Tibial nerve (tissue), 3 donors: ENCODE results near the gene SORCS3.

Source experiments
- CTCF ChIP-seq, 5 experiments: fragments of 200-600 bp in 3 of 5; fragments of 450-650 bp in 2 of 5; sonication (generic) in 3 of 5; IDR thresholded peaks; one replicate each; pipeline ENCODE4 v1.5.1; 2016 to 2019; ENCODE audit warnings: antibody characterized with exemption in 5 of 5, mild to moderate bottlenecking in 3 of 5, moderate library complexity in 2 of 5
- POLR2A ChIP-seq, 2 donors: fragments of 450-650 bp; IDR thresholded peaks; one replicate each; pipeline ENCODE4 v1.6.1; 2017; ENCODE audit warnings: antibody characterized with exemption in 2 of 2, mild to moderate bottlenecking in 2 of 2, moderate library complexity in 2 of 2

GRCh38 chr10:104910712-104911111 lies 269.6 kb downstream of the SORCS3 start:
- no peak for TF ChIP-seq POLR2A (IDR thresholded peaks at IDR 0.05)
- no peak for TF ChIP-seq CTCF (IDR thresholded peaks at IDR 0.05)
